Measurements from ENCODE around the gene HSPD1.
"Not testable (repeated sequence)": the region's sequence is repeated elsewhere in the genome, so short reads cannot be mapped to it uniquely, and the experiment has no call there.

- TF ChIP-seq CTCF (IDR thresholded peaks at IDR 0.05; ENCODE audit: low read depth, low read length, missing input control); TAF1 (conservative IDR thresholded peaks at IDR 0.05); YY1 (IDR thresholded peaks at IDR 0.05): not testable (repeated sequence)
These were observed 48.7 kb downstream of the HSPD1 start for GRCh38 chr2:197450935-197451358.
